ENCODE data around the gene C3orf85. TPM values are rescaled to one million over a fixed set of nuclear protein-coding genes. Genes with fewer than 3 reads are reported as not detected.

Gene C3orf85
- total RNA-seq, 4 donors from 2014 or later = not detected

- no peaks in the 10 kb centered on the region for H3K27me3 ChIP-seq
- TF ChIP-seq EP300 (IDR thresholded peaks at IDR 0.05) (no peak), CTCF (IDR thresholded peaks at IDR 0.05) (no peak), POLR2A (IDR thresholded peaks at IDR 0.05) (no peak)
- WGBS, 2 donors = 61% methylated on average over 2 of the region's 2 CpGs
- H3K4me1 ChIP-seq = no peaks in the 10 kb centered on the region
- H3K9me3 ChIP-seq = no peaks in the 10 kb centered on the region
- DNase-seq (ENCODE audit: low spot score in 2 of 2) = no peak
- no peak overlapping the region for H3K4me3 ChIP-seq
- no peak overlapping the region for H3K27ac ChIP-seq
- H3K36me3 ChIP-seq = no peaks in the 10 kb centered on the region
These were observed 20.5 kb upstream of the C3orf85 start for GRCh38 chr3:109116031-109116430.

GRCh38 chr3:109117939-109118338 lies 18.6 kb upstream of the C3orf85 start, which contains the start of gene MORC1:
MORC1 (minus strand) TSS chr3:109118134; CDS start chr3:109118059, 75 bp downstream.
- H3K9me3 ChIP-seq = no peaks in the 10 kb centered on the region
- no peak within 1 kb of the TSS for H3K4me3 ChIP-seq
- no peaks in the 10 kb centered on the region for H3K4me1 ChIP-seq
- 94 to 95% methylated on average over 38 of the region's 38 CpGs for WGBS, 2 donors
- no peak for DNase-seq (ENCODE audit: low spot score in 2 of 2)
- TF ChIP-seq CTCF (IDR thresholded peaks at IDR 0.05) (no peak), POLR2A (IDR thresholded peaks at IDR 0.05) (no peak), EP300 (IDR thresholded peaks at IDR 0.05) (no peak)
- H3K27me3 ChIP-seq = no peaks in the 10 kb centered on the region
- H3K36me3 ChIP-seq = no peaks in the 10 kb centered on the region
- H3K27ac ChIP-seq = no peak within 1 kb of the TSS

DNA sequence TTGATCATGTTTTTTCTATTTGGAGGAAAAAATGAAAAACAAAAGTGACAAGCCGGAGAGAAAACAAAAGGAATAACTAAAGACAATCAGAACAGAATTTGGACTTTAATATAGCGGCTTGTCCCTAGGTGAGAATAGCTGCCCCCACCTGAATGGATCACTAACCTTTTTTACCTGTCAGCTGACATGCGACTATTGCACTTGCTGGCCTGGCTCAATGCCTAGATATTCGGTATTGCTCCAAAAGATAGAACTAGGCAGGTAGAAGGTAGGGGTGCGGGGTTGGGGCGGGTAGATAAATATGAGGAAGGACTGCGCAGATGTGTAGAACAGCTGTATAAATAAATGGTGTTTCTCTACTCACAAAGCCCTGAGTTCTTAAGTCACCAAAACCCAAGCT lies 17.9 kb upstream of the C3orf85 start:
- WGBS, 2 donors = 91 to 94% methylated on average over 7 of the region's 7 CpGs
- no peaks in the 10 kb centered on the region for H3K27me3 ChIP-seq
- no peak overlapping the region for H3K27ac ChIP-seq
- TF ChIP-seq CTCF (IDR thresholded peaks at IDR 0.05) = no peak
- no peak for TF ChIP-seq POLR2A (IDR thresholded peaks at IDR 0.05)
- no peak for TF ChIP-seq EP300 (IDR thresholded peaks at IDR 0.05)
- no peak overlapping the region for H3K4me3 ChIP-seq
- H3K4me1 ChIP-seq = no peaks in the 10 kb centered on the region
- H3K36me3 ChIP-seq = no peaks in the 10 kb centered on the region
- no peaks in the 10 kb centered on the region for H3K9me3 ChIP-seq
- DNase-seq (ENCODE audit: low spot score in 2 of 2) = no peak

DNA sequence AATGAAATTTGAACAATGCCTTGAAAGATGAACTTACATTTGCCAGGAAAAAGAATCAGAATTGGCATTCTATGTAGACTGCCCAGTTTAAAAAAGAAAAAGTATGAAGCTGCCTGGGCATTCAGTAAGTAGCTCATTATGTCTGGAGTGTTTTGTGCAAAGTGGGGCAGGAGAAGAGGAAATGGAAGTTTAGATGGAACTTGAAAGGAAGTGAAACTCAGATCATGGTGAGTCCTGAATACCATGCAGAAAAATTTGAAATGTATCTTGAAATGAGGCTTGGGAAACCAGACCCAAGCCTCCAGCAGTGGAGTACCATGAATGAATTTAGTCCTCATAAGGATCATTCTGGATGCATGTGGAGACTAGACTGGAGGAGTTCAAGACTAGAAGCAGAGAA lies 13.8 kb upstream of the C3orf85 start:
- Histone ChIP-seq H3K4me1 (no peaks in the 10 kb centered on the region), H3K4me3 (no peak overlapping the region), H3K27ac (no peak overlapping the region), H3K27me3 (no peaks in the 10 kb centered on the region), H3K36me3 (no peaks in the 10 kb centered on the region), H3K9me3 (no peaks in the 10 kb centered on the region)
- no peak for DNase-seq (ENCODE audit: low spot score in 2 of 2)
- TF ChIP-seq EP300 (IDR thresholded peaks at IDR 0.05) (no peak), POLR2A (IDR thresholded peaks at IDR 0.05) (no peak), CTCF (IDR thresholded peaks at IDR 0.05) (no peak)

DNA sequence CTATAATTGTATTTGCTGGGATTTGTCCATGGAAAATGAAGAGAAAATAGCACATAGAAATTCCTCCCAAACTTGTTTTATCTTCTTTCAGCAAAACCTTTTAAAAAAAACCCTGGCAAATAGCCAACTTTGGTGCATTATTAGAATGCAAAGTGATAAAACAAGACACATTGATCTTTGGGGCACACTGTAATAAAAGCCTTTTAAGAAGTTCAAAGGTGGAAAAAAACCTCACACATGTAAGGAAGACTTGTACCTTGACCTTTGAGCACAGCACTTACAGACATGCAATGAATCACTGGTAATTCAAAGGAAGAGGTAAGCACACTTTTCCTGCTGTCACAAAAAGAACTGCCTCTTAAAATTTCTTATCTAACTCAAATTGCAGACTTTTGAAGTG lies 10.6 kb upstream of the C3orf85 start:
- Histone ChIP-seq H3K36me3 (no peaks in the 10 kb centered on the region), H3K27me3 (no peaks in the 10 kb centered on the region), H3K4me3 (no peak overlapping the region), H3K27ac (no peak overlapping the region), H3K4me1 (no peaks in the 10 kb centered on the region), H3K9me3 (no peaks in the 10 kb centered on the region)
- no peak for TF ChIP-seq POLR2A (IDR thresholded peaks at IDR 0.05)
- TF ChIP-seq CTCF (IDR thresholded peaks at IDR 0.05) = no peak
- TF ChIP-seq EP300 (IDR thresholded peaks at IDR 0.05) = no peak
- DNase-seq (ENCODE audit: low spot score in 2 of 2) = no peak

Data from tibial nerve (tissue), 4 donors.